HepG2 (cell line): Measurements from ENCODE around the gene OBSL1. TPM values are rescaled to one million over a fixed set of nuclear protein-coding genes. Genes with fewer than 3 reads are reported as not detected.

Experiments used
- AHDC1 ChIP-seq: sonication (generic); formaldehyde crosslinking; IDR thresholded peaks from 2 replicates; pipeline ENCODE4 v1.5.1; 2020; ENCODE audit warnings: mild to moderate bottlenecking, missing genetic modification reagents, borderline replicate concordance
- CREB3 ChIP-seq: sonication (generic); formaldehyde crosslinking; IDR thresholded peaks from 2 replicates; pipeline ENCODE4 v1.5.0; 2020; ENCODE audit warnings: missing genetic modification reagents
- GLI4 ChIP-seq: sonication (generic); formaldehyde crosslinking; IDR thresholded peaks from 2 replicates; pipeline ENCODE4 v1.5.1; 2020; ENCODE audit warnings: missing genetic modification reagents, mild to moderate bottlenecking, moderate library complexity, borderline replicate concordance
- HHEX ChIP-seq: IDR thresholded peaks from 2 replicates; pipeline ENCODE4 v1.6.1; 2016; ENCODE audit warnings: control low read depth
- KAT7 ChIP-seq: IDR thresholded peaks from 2 replicates; pipeline ENCODE4 v1.6.1; 2018; ENCODE audit warnings: borderline replicate concordance, missing compliant biosample characterization
- MAFG ChIP-seq: sonication (generic); formaldehyde crosslinking; IDR thresholded peaks from 2 replicates; pipeline ENCODE4 v1.5.1; 2020; ENCODE audit warnings: mild to moderate bottlenecking, missing genetic modification reagents
- MZF1 ChIP-seq: sonication (generic); formaldehyde crosslinking; IDR thresholded peaks from 2 replicates; pipeline ENCODE4 v1.8.1; 2023; ENCODE audit warnings: mild to moderate bottlenecking, missing genetic modification reagents, borderline replicate concordance
- NFATC3 ChIP-seq: sonication (generic); formaldehyde crosslinking; IDR thresholded peaks from 2 replicates; pipeline ENCODE4 v1.5.1; 2020; ENCODE audit warnings: mild to moderate bottlenecking, missing genetic modification reagents
- RERE ChIP-seq: IDR thresholded peaks from 2 replicates; pipeline ENCODE4 v1.6.1; 2016; ENCODE audit warnings: low read depth, missing genetic modification reagents, missing compliant biosample characterization
- SOX13 ChIP-seq, 3 experiments: fragments of 450-650 bp in 1 of 3; sonication (generic) in 1 of 3; formaldehyde crosslinking in 1 of 3; IDR thresholded peaks in 2 of 3; conservative IDR thresholded peaks in 1 of 3; 2 replicates each; pipeline versions ENCODE4 v1.5.0 to v1.6.1; 2016 to 2020; ENCODE audit warnings: antibody characterized with exemption in 1 of 3, mild to moderate bottlenecking in 1 of 3, missing compliant biosample characterization in 1 of 3, missing genetic modification reagents in 1 of 3, moderate library complexity in 1 of 3
- TBL1XR1 ChIP-seq: fragments of 150-350 bp; IDR thresholded peaks from 2 replicates; pipeline ENCODE4 v1.6.1; 2014; ENCODE audit warnings: borderline replicate concordance, low read length; ENCODE audit not compliant: partially characterized antibody
- TRIM22 ChIP-seq: fragments of 450-650 bp; IDR thresholded peaks from 2 replicates; pipeline ENCODE4 v1.6.1; 2017
- ZNF616 ChIP-seq: sonication (generic); formaldehyde crosslinking; IDR thresholded peaks from 2 replicates; pipeline ENCODE4 v1.5.0; 2020; ENCODE audit warnings: low read depth, mild to moderate bottlenecking, missing genetic modification reagents
- polyA plus RNA-seq, 8 experiments: library from polyadenylated mRNA; depleted of rRNA in 3 of 8; stranded (reverse) in 7 of 8; unstranded in 1 of 8; fragments of >200 nt; fragmentation: Illumina TruSeq in 4 of 8; extraction: Trizol in 4 of 8; gene quantifications; 2 replicates each; pipeline versions ENCODE4 v1.2.1 to v1.2.3, GENCODE V29; 2011 to 2016; ENCODE audit warnings: low read depth in 4 of 8, missing spikeins in 1 of 8, mixed read lengths in 1 of 8; ENCODE audit not compliant: insufficient read depth in 1 of 8
- total RNA-seq, 5 experiments: library from RNA; depleted of rRNA; stranded (reverse); fragments of >200 nt; fragmentation: Illumina TruSeq; extraction: Trizol; gene quantifications; 2 replicates each; pipeline ENCODE4 v1.2.3, GENCODE V29; 2016; ENCODE audit warnings: low read depth in 1 of 5

The OBSL1 gene
- total and polyA plus RNA-seq, 2 of the 13 experiments (the other 11 are each of a cell fraction or from before 2014, with no cell fraction given) = 86.7 to 218 TPM

- TF ChIP-seq AHDC1 (no peak), ZNF616 (CRISPR knock-in tag) (peak; percentile 63; the same call in 1 of the 2 replicates), HHEX (no peak), NFATC3 (no peak), GLI4 (CRISPR knock-in tag) (no peak), RERE (no peak), TBL1XR1 (no peak), MAFG (no peak), TRIM22 (no peak), SOX13 (IDR thresholded peaks at IDR 0.05) (no peak), SOX13 (CRISPR knock-in tag; conservative IDR thresholded peaks at IDR 0.05 in 1 of 2, IDR thresholded peaks at IDR 0.05 in 1 of 2) (no peak), CREB3 (no peak), KAT7 (CRISPR knock-in tag) (no peak), MZF1 (CRISPR knock-in tag) (0 out of 2 replicates have a peak, but pooled peaks have one; percentile 49)
Observed at GRCh38 chr2:219509780-219510511, 61.4 kb downstream of the OBSL1 start (continued).
